BLaER1 treated with 17β-estradiol and CSF1 and Interleukin-3, amounts not matched to agents 10 nM and 100 nM (cell line): ENCODE results near the gene AFAP1L1.
A peak's percentile ranks its signal among the peaks of the same experiment; 100 is the strongest.

ENCODE experiments used
- H3K27ac ChIP-seq, 11 experiments: shearing (Covaris generic); formaldehyde crosslinking; 2 replicates each; pipeline ENCODE4 v1.8.1; 2022
- H3K27me3 ChIP-seq, 11 experiments: shearing (Covaris generic); formaldehyde crosslinking; 2 replicates each; pipeline ENCODE4 v1.8.1; 2022
- H3K36me3 ChIP-seq, 11 experiments: shearing (Covaris generic); formaldehyde crosslinking; 2 replicates each; pipeline ENCODE4 v1.8.1; 2022
- H3K4me1 ChIP-seq, 10 experiments: shearing (Covaris generic); formaldehyde crosslinking; 2 replicates each; pipeline ENCODE4 v1.8.1; 2022
- H3K4me2 ChIP-seq, 11 experiments: shearing (Covaris generic); formaldehyde crosslinking; 2 replicates each; pipeline ENCODE4 v1.8.1; 2022
- H3K4me3 ChIP-seq, 10 experiments: shearing (Covaris generic); formaldehyde crosslinking; 2 replicates each; pipeline ENCODE4 v1.8.1; 2022
- H3K9ac ChIP-seq, 11 experiments: shearing (Covaris generic); formaldehyde crosslinking; 2 replicates each; pipeline ENCODE4 v1.8.1; 2022
- H3K9me3 ChIP-seq, 11 experiments: shearing (Covaris generic); formaldehyde crosslinking; replicated peaks in 1 of 11; 2 replicates each; pipeline ENCODE4 v1.8.1; 2022
- H4K20me1 ChIP-seq, 11 experiments: shearing (Covaris generic); formaldehyde crosslinking; 2 replicates each; pipeline ENCODE4 v1.8.1; 2022
- Cebpa-rat ChIP-seq, 11 experiments: shearing (Covaris generic); IDR thresholded peaks; 2 replicates each; pipeline ENCODE4 v1.8.1; 2022

The AFAP1L1 gene

DNA sequence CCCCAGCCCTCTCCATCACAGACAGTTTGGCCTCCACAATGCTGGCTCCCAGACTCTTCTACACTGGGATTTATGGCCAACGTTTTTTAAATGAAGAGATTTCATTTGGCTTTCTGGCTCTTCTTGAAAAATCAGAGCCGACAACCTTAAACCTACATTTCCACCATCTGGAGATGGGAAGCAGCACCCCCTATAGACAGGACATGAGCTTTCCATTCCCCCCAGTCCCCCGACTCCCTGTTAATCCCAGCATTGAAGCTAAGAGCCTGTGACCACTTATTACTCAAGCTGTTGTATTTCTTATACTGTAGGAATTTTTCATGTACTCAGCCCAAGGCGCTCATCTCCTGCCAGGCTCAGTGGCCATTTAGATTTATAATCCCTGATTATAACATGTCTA, 34.0 kb upstream of the AFAP1L1 start:
- Histone ChIP-seq H3K36me3 (0 out of 22 replicates have a peak, but pooled peaks cover 0 to 5% (median 0%) of the 10 kb centered on the region in 11 experiments), H3K27ac (no peak overlapping the region), H3K4me3 (no peak overlapping the region), H3K27me3 (no peaks in the 10 kb centered on the region), H3K4me2 (no peak overlapping the region), H3K9ac (no peak overlapping the region), H3K9me3 (no peaks in the 10 kb centered on the region), H4K20me1 (no peaks in the 10 kb centered on the region), H3K4me1 (peaks cover 10 to 32% (median 14%) of the 10 kb centered on the region in 10 experiments; a peak in 19 of 20 replicates)
- TF ChIP-seq Cebpa-rat (IDR thresholded peaks at IDR 0.05) = no peak

DNA sequence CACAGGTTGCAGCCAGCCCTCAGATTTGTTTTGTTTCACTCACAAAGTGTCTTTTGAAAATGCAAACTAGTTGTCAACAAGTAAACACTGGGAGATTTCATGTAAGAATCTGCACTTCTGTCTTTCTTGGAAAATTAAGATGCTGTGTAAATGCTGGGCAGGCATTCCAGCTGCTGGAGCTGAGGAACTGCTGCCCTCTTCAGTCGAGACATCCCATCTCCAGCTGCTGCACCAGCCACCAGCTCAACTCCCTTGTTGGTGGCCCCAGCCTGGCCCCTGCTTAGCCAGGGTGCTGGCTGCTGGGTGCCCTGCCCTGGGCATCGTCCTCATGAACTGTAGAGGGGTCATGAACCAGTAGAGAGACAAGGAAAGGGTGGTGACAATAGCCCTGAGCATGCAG, 33.1 kb upstream of the AFAP1L1 start:
- peak overlapping the region in 5 of 11 experiments; percentile 4 to 25 (median 14); a peak in 4 of 22 replicates for H3K4me2 ChIP-seq
- no peaks in the 10 kb centered on the region for H3K27me3 ChIP-seq
- no peaks in the 10 kb centered on the region for H3K9me3 ChIP-seq
- H3K9ac ChIP-seq = no peak overlapping the region
- no peak for TF ChIP-seq Cebpa-rat (IDR thresholded peaks at IDR 0.05)
- H3K4me1 ChIP-seq = peaks cover 10 to 32% (median 14%) of the 10 kb centered on the region in 10 experiments; a peak in 19 of 20 replicates
- 0 out of 22 replicates have a peak, but pooled peaks cover 0 to 5% (median 0%) of the 10 kb centered on the region in 11 experiments for H3K36me3 ChIP-seq
- H4K20me1 ChIP-seq = no peaks in the 10 kb centered on the region
- H3K4me3 ChIP-seq = no peak overlapping the region
- no peak overlapping the region for H3K27ac ChIP-seq

DNA sequence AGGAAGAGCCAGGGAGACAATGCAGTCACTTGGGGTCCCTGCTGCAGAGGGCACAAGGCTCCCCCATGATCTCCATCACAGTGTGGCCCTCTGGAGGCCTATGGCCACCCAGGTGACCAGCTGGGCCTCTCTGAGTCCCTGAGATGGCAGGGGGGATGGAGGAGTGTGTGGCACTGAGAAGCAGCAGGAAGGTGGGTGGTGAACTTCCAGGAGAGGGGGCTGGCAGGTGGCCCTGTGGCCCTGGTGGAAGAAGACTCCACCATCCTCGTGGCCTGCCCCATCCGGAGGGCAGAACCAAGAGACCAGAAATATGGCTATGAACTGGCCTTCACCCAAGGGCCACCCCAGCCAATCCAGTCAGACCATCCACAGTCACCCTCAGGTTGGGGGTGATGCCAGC, 31.7 kb upstream of the AFAP1L1 start:
- TF ChIP-seq Cebpa-rat (IDR thresholded peaks at IDR 0.05) = no peak
- no peaks in the 10 kb centered on the region for H3K36me3 ChIP-seq
- H4K20me1 ChIP-seq = no peaks in the 10 kb centered on the region
- H3K9me3 ChIP-seq = no peaks in the 10 kb centered on the region
- peak overlapping the region; percentile 40 to 70 (median 60); a peak in 19 of 22 replicates for H3K4me2 ChIP-seq
- peaks cover 10 to 32% (median 14%) of the 10 kb centered on the region in 10 experiments; a peak in 19 of 20 replicates for H3K4me1 ChIP-seq
- H3K4me3 ChIP-seq = no peak overlapping the region
- peak overlapping the region in 8 of 11 experiments; percentile 36 to 64 (median 58); a peak in 15 of 22 replicates for H3K27ac ChIP-seq
- no peak overlapping the region; a peak in 1 of 22 replicates for H3K9ac ChIP-seq
- no peaks in the 10 kb centered on the region for H3K27me3 ChIP-seq

DNA sequence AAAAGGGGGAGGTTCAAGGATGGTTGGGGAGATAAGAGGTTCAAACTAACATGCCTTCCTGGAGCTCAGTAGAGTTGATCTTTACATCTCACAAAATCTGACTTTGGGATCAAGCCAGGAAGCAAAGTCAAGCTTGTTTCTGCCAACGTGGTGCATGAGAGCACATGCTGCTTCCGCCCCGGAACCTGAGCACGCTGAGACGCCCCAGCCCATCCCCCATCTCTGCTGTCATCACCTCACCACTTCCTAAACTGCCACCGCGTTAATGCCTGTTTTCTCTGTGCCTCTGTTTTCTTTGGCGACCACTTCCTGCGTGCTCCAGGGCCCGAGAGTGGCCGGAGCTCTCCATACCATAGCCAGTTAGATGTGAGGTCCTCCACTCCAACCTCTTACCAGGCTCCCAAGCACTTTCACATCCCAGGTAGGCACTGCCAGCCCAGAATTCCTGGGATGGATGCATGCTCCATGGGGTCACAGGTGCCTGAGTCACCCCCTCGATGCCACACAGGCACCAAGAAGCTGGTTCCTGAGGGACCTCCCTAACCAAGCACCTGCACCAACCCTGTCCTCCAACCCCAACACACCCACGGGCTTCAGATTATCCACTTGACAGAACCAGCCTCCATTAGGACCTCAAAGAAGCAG, 31.2 kb upstream of the AFAP1L1 start:
- Histone ChIP-seq H3K27me3 (no peaks in the 10 kb centered on the region), H3K4me3 (no peak overlapping the region), H3K4me1 (peaks cover 10 to 30% (median 14%) of the 10 kb centered on the region in 10 experiments; a peak in 19 of 20 replicates), H3K9me3 (no peaks in the 10 kb centered on the region), H4K20me1 (no peaks in the 10 kb centered on the region), H3K36me3 (no peaks in the 10 kb centered on the region), H3K27ac (peak overlapping the region in 8 of 11 experiments; percentile 36 to 64 (median 60); a peak in 17 of 22 replicates), H3K9ac (no peak overlapping the region; a peak in 1 of 22 replicates), H3K4me2 (peak overlapping the region; percentile 40 to 70 (median 60))
- no peak for TF ChIP-seq Cebpa-rat (IDR thresholded peaks at IDR 0.05)

DNA sequence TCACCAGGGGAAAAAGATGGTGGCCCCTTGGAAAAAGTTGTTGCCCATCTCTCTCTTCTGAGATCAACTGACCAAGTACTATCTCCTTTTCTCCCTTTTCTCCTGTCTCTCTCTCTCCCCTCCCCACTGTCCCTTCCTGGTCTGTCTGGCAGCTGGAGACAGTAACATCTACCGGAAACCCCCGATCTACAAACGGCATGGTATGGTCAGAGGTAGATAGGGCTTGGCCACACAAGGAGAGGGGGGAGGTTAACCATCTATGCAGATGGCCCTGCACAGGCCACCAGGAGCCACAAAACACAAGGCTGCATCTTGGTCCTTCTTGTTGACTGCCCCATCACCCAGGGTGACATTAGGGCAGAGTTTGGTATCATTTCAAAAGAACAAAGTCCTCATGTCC, 29.3 kb upstream of the AFAP1L1 start:
- Histone ChIP-seq H3K4me2 (no peak overlapping the region), H3K27me3 (no peaks in the 10 kb centered on the region), H3K4me3 (no peak overlapping the region), H3K27ac (no peak overlapping the region), H4K20me1 (no peaks in the 10 kb centered on the region), H3K9ac (no peak overlapping the region), H3K4me1 (peaks cover 10 to 27% (median 14%) of the 10 kb centered on the region in 10 experiments; a peak in 19 of 20 replicates), H3K36me3 (no peaks in the 10 kb centered on the region), H3K9me3 (peaks cover 0 to 10% (median 0%) of the 10 kb centered on the region in 11 experiments; a peak in 2 of 22 replicates)
- no peak for TF ChIP-seq Cebpa-rat (IDR thresholded peaks at IDR 0.05)

DNA sequence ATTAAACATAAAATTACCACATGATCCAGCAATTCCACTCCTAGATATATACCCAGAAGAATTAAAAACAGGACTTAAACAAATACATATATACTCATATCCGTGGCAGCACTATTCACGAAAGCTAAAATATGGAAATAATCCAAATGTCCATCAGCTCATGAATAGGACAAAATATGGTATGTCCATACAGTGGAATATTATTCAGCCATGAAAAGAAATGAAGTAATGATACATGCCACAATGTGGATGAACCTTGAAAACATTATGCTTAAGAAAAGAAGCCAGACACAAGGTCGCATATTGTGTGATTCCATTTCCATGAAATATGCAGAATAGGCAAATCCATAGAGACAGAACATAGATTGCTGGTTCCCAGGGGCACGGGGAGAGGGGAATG, 24.8 kb upstream of the AFAP1L1 start:
- H4K20me1 ChIP-seq = no peaks in the 10 kb centered on the region
- H3K4me1 ChIP-seq = no peaks in the 10 kb centered on the region
- TF ChIP-seq Cebpa-rat (IDR thresholded peaks at IDR 0.05) = no peak
- no peak overlapping the region for H3K27ac ChIP-seq
- H3K27me3 ChIP-seq = no peaks in the 10 kb centered on the region
- H3K4me2 ChIP-seq = no peak overlapping the region
- H3K9ac ChIP-seq = no peak overlapping the region
- H3K9me3 ChIP-seq = peaks cover 0 to 10% (median 0%) of the 10 kb centered on the region in 11 experiments; a peak in 2 of 22 replicates
- H3K36me3 ChIP-seq = no peaks in the 10 kb centered on the region
- no peak overlapping the region for H3K4me3 ChIP-seq

DNA sequence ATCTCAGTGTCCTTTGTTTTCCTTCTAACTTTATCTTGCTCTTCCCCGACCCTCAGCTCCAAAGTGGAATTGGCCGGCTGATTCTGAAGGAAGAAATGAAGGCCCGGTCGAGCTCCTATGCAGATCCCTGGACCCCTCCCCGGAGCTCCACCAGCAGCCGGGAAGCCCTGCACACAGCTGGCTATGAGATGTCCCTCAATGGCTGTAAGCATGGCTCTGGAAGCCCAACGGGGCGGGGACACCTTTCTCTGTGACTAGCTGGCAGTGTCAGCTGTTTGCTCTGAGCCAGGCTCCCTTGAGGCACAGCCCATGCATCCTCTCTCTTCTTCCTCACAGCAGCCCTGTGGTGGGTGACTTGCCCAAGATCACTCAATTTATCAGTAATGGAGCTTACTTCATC, 23.9 kb upstream of the AFAP1L1 start:
- Histone ChIP-seq H3K27ac (no peak overlapping the region), H4K20me1 (no peaks in the 10 kb centered on the region), H3K27me3 (no peaks in the 10 kb centered on the region), H3K4me1 (no peaks in the 10 kb centered on the region), H3K36me3 (no peaks in the 10 kb centered on the region), H3K4me2 (no peak overlapping the region), H3K9ac (no peak overlapping the region), H3K9me3 (peaks cover 0 to 10% (median 0%) of the 10 kb centered on the region in 11 experiments; a peak in 2 of 22 replicates), H3K4me3 (no peak overlapping the region)
- no peak for TF ChIP-seq Cebpa-rat (IDR thresholded peaks at IDR 0.05)

DNA sequence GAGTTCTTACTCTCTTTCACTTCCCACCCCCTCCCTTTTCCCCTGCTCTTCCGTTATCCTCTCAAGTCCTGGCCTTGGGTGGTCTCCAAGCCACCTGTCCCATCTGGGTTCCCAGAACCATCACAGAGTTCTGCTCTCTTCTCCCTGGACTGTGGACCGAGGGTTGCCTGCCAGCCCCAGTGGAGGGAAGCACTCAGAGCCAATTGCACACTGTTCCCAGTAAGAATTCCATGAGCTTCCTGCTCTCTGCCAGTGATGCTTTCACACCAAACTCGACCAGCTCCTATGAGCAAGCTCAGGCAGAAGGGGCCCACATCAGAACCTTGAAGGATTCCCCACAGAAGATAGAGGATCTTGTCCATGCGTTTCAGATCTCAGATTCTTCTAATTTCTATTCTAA, 20.1 kb upstream of the AFAP1L1 start:
- no peak for TF ChIP-seq Cebpa-rat (IDR thresholded peaks at IDR 0.05)
- Histone ChIP-seq H3K4me3 (no peak overlapping the region), H3K27me3 (no peaks in the 10 kb centered on the region), H3K9me3 (peaks cover 0 to 7% (median 0%) of the 10 kb centered on the region in 11 experiments; a peak in 2 of 22 replicates), H3K4me1 (no peaks in the 10 kb centered on the region), H3K27ac (no peak overlapping the region), H3K9ac (no peak overlapping the region), H3K4me2 (no peak overlapping the region), H3K36me3 (no peaks in the 10 kb centered on the region), H4K20me1 (no peaks in the 10 kb centered on the region)

DNA sequence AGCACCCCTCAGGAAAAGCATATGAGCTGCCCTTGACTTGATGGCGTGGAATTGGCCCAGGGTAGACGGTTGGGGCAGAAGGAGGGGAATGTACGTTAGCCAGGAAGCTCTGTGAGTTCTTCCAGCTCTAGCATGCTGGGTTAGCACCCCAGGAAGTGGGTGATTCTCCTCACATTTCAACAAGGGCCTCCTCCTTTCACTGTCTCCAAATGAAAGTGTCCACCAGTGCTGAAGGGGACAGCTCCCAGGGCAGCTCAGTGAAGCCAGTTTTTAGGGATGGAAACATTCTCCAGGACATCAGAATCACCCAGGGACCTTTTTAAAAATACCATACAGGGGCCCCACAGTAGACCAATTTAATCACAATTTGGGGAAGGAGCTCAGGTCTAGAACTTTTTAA, 17.2 kb upstream of the AFAP1L1 start:
- Histone ChIP-seq H3K4me3 (no peak overlapping the region), H3K36me3 (no peaks in the 10 kb centered on the region), H3K4me2 (no peak overlapping the region), H3K9ac (no peak overlapping the region), H3K9me3 (no peaks in the 10 kb centered on the region), H3K4me1 (no peaks in the 10 kb centered on the region), H4K20me1 (no peaks in the 10 kb centered on the region), H3K27me3 (no peaks in the 10 kb centered on the region), H3K27ac (no peak overlapping the region)
- no peak for TF ChIP-seq Cebpa-rat (IDR thresholded peaks at IDR 0.05)

DNA sequence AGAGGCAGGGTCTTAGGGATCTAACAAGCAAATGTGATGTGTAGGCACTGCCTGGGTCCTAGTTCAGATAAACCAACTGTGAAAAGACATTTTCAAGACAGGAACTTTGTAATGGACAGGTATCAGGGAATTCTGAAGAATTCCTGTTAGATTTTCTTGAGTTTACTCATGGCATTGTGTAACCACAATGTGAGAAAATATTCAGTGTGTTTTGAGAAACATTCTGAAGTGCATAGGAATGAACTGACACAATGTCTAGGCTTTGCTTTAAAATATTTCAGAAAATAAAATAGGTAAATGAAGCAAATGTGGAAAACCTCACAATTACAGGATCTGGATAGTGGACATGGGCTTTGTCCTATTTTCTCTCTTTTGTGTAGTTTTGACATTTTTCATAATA, 15.2 kb upstream of the AFAP1L1 start:
- Histone ChIP-seq H3K4me1 (no peaks in the 10 kb centered on the region), H3K9ac (no peak overlapping the region), H3K4me3 (no peak overlapping the region), H3K9me3 (no peaks in the 10 kb centered on the region), H3K27me3 (no peaks in the 10 kb centered on the region), H3K36me3 (no peaks in the 10 kb centered on the region), H3K4me2 (no peak overlapping the region), H3K27ac (no peak overlapping the region), H4K20me1 (no peaks in the 10 kb centered on the region)
- TF ChIP-seq Cebpa-rat (IDR thresholded peaks at IDR 0.05) = no peak
